Tibial artery (tissue), 4 donors: Measurements from ENCODE around the gene CSNK1D.

Experiments used
- DNase-seq, 2 donors: peaks; one replicate each; pipeline ENCODE4 v3.0.0-alpha.2; 2019
- H3K27ac ChIP-seq, 2 donors: fragments of 200-600 bp; sonication (generic) in 1 of 2; 1 replicate in 1 of 2; 2 replicates in 1 of 2; pipeline ENCODE4 v1.5.1; 2018 to 2019; ENCODE audit warnings: mild to moderate bottlenecking in 1 of 2
- H3K27me3 ChIP-seq, 2 donors: fragments of 200-600 bp; sonication (generic) in 1 of 2; one replicate each; pipeline versions ENCODE4 v1.5.1 to v1.6.0; 2016 to 2019
- H3K36me3 ChIP-seq, 3 donors: fragments of 200-600 bp; sonication (generic) in 2 of 3; one replicate each; pipeline ENCODE4 v1.5.1; 2016 to 2019; ENCODE audit warnings: mild to moderate bottlenecking in 2 of 3
- H3K4me1 ChIP-seq, 4 donors: fragments of 200-600 bp; sonication (generic) in 2 of 4; 1 replicate in 3 of 4; 2 replicates in 1 of 4; pipeline ENCODE4 v1.5.1; 2016 to 2019
- H3K4me3 ChIP-seq, 2 donors: fragments of 200-600 bp; sonication (generic) in 1 of 2; 1 replicate in 1 of 2; 2 replicates in 1 of 2; pipeline ENCODE4 v1.5.1; 2018 to 2019; ENCODE audit warnings: mild to moderate bottlenecking in 2 of 2
- H3K9me3 ChIP-seq, 3 donors: fragments of 200-600 bp; sonication (generic) in 1 of 3; one replicate each; pipeline ENCODE4 v1.5.1; 2016 to 2019
- CTCF ChIP-seq, 2 experiments: fragments of 200-600 bp in 1 of 2; fragments of 450-650 bp in 1 of 2; IDR thresholded peaks; one replicate each; pipeline ENCODE4 v1.5.1; 2017 to 2019; ENCODE audit warnings: antibody characterized with exemption in 2 of 2, mild to moderate bottlenecking in 1 of 2, moderate library complexity in 1 of 2
- intact Hi-C: fragments of 100-400 bp; cut with DNase I; formaldehyde crosslinking; loops from one replicate; pipeline ENCODE4 v1.15.0; 2023; ENCODE audit warnings: low total_unique reads

CSNK1D gene

GRCh38 chr17:82200743-82201497, 72.6 kb downstream of the CSNK1D start:
- no peak overlapping the region for H3K27ac ChIP-seq
- H3K4me3 ChIP-seq: no peak overlapping the region
- H3K36me3 ChIP-seq: peaks cover 11 to 37% (median 27%) of the 10 kb centered on the region in 3 donors
- H3K27me3 ChIP-seq: no peaks in the 10 kb centered on the region
- no peak for DNase-seq
- peaks cover 0 to 6% (median 3%) of the 10 kb centered on the region in 4 donors for H3K4me1 ChIP-seq
- intact Hi-C loops: no loop called here
- H3K9me3 ChIP-seq: no peaks in the 10 kb centered on the region
- TF ChIP-seq CTCF (IDR thresholded peaks at IDR 0.05): no peak

GRCh38 chr17:82200135-82200534, 73.4 kb downstream of the CSNK1D start:
- Histone ChIP-seq H3K4me1 (no peaks in the 10 kb centered on the region), H3K27me3 (no peaks in the 10 kb centered on the region), H3K36me3 (peaks cover 12 to 44% (median 28%) of the 10 kb centered on the region in 3 donors), H3K4me3 (no peak overlapping the region), H3K27ac (no peak overlapping the region), H3K9me3 (no peaks in the 10 kb centered on the region)
- TF ChIP-seq CTCF (IDR thresholded peaks at IDR 0.05): no peak
- DNase-seq: no peak
- intact Hi-C loops: no loop called here

- Histone ChIP-seq H3K36me3 (peaks cover 19 to 50% (median 35%) of the 10 kb centered on the region in 3 donors), H3K9me3 (no peaks in the 10 kb centered on the region)
- intact Hi-C loops: no loop called here
These were observed 74.0 kb downstream of the CSNK1D start for GRCh38 chr17:82199496-82199895.

GRCh38 chr17:82198092-82198491, 75.4 kb downstream of the CSNK1D start:
- Histone ChIP-seq H3K36me3 (peaks cover 22 to 64% (median 47%) of the 10 kb centered on the region in 3 donors), H3K27me3 (no peaks in the 10 kb centered on the region), H3K9me3 (no peaks in the 10 kb centered on the region), H3K4me1 (no peaks in the 10 kb centered on the region), H3K4me3 (no peak overlapping the region), H3K27ac (no peak overlapping the region)
- DNase-seq: no peak
- intact Hi-C loops: no loop called here
- no peak for TF ChIP-seq CTCF (IDR thresholded peaks at IDR 0.05)

More at GRCh38 chr17:82199496-82199895, 74.0 kb downstream of the CSNK1D start:
- TF ChIP-seq CTCF (IDR thresholded peaks at IDR 0.05): no peak
- no peaks in the 10 kb centered on the region for H3K27me3 ChIP-seq
- DNase-seq: no peak
- no peak overlapping the region for H3K27ac ChIP-seq
- no peaks in the 10 kb centered on the region for H3K4me1 ChIP-seq
- H3K4me3 ChIP-seq: no peak overlapping the region

- intact Hi-C loops: no loop called here
- Histone ChIP-seq H3K27ac (peak overlapping the region in 1 of 2 donors; percentile 12), H3K4me3 (no peak overlapping the region), H3K4me1 (no peaks in the 10 kb centered on the region), H3K27me3 (no peaks in the 10 kb centered on the region), H3K9me3 (no peaks in the 10 kb centered on the region), H3K36me3 (peaks cover 22 to 84% (median 55%) of the 10 kb centered on the region in 3 donors)
- no peak for DNase-seq
- no peak for TF ChIP-seq CTCF (IDR thresholded peaks at IDR 0.05)
These were observed 77.5 kb downstream of the CSNK1D start for GRCh38 chr17:82195675-82196672.
